Measurements from ENCODE around the gene CDCA3.

CDCA3 gene

GRCh38 chr12:6824901-6825381, 26.1 kb downstream of the CDCA3 start:
- in situ Hi-C loops (cut with MboI; ENCODE audit: low sequenced_read_pairs, unreplicated experiment): loop anchor here (10.0 kb wide), 1 partner anchor 70 kb away; the partner anchor contains the start of gene MLF2
- TF ChIP-seq CTCF (IDR thresholded peaks at IDR 0.05; ENCODE audit: borderline replicate concordance, control extremely low read depth, extremely low read depth, insufficient read depth, missing control alignments): no peak

GRCh38 chr12:6824085-6824775, 26.9 kb downstream of the CDCA3 start:
- DNase-seq (ENCODE audit: low spot score): no peak
- in situ Hi-C loops (cut with MboI; ENCODE audit: low sequenced_read_pairs, unreplicated experiment): loop anchor here (10.0 kb wide), 1 partner anchor 69 kb away; the partner anchor contains the start of gene MLF2
- TF ChIP-seq CTCF (IDR thresholded peaks at IDR 0.05; ENCODE audit: borderline replicate concordance, control extremely low read depth, extremely low read depth, insufficient read depth, missing control alignments): no peak

More at GRCh38 chr12:6824901-6825381, 26.1 kb downstream of the CDCA3 start:
- no peak for DNase-seq (ENCODE audit: low spot score)

GRCh38 chr12:6823182-6824084, 27.7 kb downstream of the CDCA3 start:
- no peak for TF ChIP-seq CTCF (IDR thresholded peaks at IDR 0.05; ENCODE audit: borderline replicate concordance, control extremely low read depth, extremely low read depth, insufficient read depth, missing control alignments)
- in situ Hi-C loops (cut with MboI; ENCODE audit: low sequenced_read_pairs, unreplicated experiment): loop anchor here (10.0 kb wide), 1 partner anchor 69 kb away; the partner anchor contains the start of gene MLF2
- no peak for DNase-seq (ENCODE audit: low spot score)

- DNase-seq (ENCODE audit: low spot score): no peak
- TF ChIP-seq CTCF (IDR thresholded peaks at IDR 0.05; ENCODE audit: borderline replicate concordance, control extremely low read depth, extremely low read depth, insufficient read depth, missing control alignments): no peak
- in situ Hi-C loops (cut with MboI; ENCODE audit: low sequenced_read_pairs, unreplicated experiment): loop anchor here (10.0 kb wide), 1 partner anchor 68 kb away; the partner anchor contains the start of gene MLF2
These were observed 28.5 kb downstream of the CDCA3 start for GRCh38 chr12:6822426-6823135.

- in situ Hi-C loops (cut with MboI; ENCODE audit: low sequenced_read_pairs, unreplicated experiment): loop anchor here (10.0 kb wide), 1 partner anchor 67 kb away; the partner anchor contains the start of gene MLF2
- TF ChIP-seq CTCF (IDR thresholded peaks at IDR 0.05; ENCODE audit: borderline replicate concordance, control extremely low read depth, extremely low read depth, insufficient read depth, missing control alignments): no peak
- DNase-seq (ENCODE audit: low spot score): no peak
These were observed 29.3 kb downstream of the CDCA3 start, which contains the start of gene GPR162 for GRCh38 chr12:6821591-6822425. Gene GPR162, plus strand, starts transcription at chr12:6821821. Its CDS starts 2,078 bp downstream, at chr12:6823899.

All from GM13976 (cell line).